ENCODE data around the gene ALDH6A1. TPM values are rescaled to one million over a fixed set of nuclear protein-coding genes. Genes with fewer than 3 reads are reported as not detected.
"Not testable (repeated sequence)": the region's sequence is repeated elsewhere in the genome, so short reads cannot be mapped to it uniquely, and the experiment has no call there.

The ALDH6A1 gene
- 14.2 and 16.5 TPM in 2 replicates for total RNA-seq (2014; rRNA removed; shearing (Covaris generic))

GRCh38 chr14:74084277-74085046 lies at the start of gene ALDH6A1, which contains the start of gene LIN52:
TSS of gene ALDH6A1 (minus strand) at chr14:74084453. CDS start at chr14:74084394, 59 bp downstream.
TSS of gene LIN52 (plus strand) at chr14:74084956. CDS start at chr14:74084975, 19 bp downstream.
- no peaks in the 10 kb centered on the region for H3K27me3 ChIP-seq (replicated peaks)
- peak; percentile 99 to 100 for DNase-seq (ENCODE audit: low read depth in 1 of 2, low spot score in 2 of 2)
- peak within 1 kb of the TSS; percentile 80 for H3K27ac ChIP-seq
- peak within 1 kb of the TSS; percentile 60 for H3K4me3 ChIP-seq
- 0 out of 2 replicates have a peak, but pooled peaks cover 2% of the 10 kb centered on the region for H3K36me3 ChIP-seq
- H3K4me1 ChIP-seq (replicated peaks): peaks cover 11% of the 10 kb centered on the region
- H3K9me3 ChIP-seq (replicated peaks): no peaks in the 10 kb centered on the region

- no peak for DNase-seq (ENCODE audit: low read depth in 1 of 2, low spot score in 2 of 2)
- Histone ChIP-seq H3K4me1 (replicated peaks) (no peaks in the 10 kb centered on the region), H3K27me3 (replicated peaks) (no peaks in the 10 kb centered on the region), H3K4me3 (no peak overlapping the region), H3K36me3 (no peaks in the 10 kb centered on the region), H3K27ac (no peak overlapping the region), H3K9me3 (replicated peaks) (no peaks in the 10 kb centered on the region)
These were observed 43.4 kb upstream of the ALDH6A1 start for GRCh38 chr14:74127634-74128033.

GRCh38 chr14:74126315-74127013 lies 42.2 kb upstream of the ALDH6A1 start:
- no peaks in the 10 kb centered on the region for H3K27me3 ChIP-seq (replicated peaks)
- H3K9me3 ChIP-seq (replicated peaks): no peaks in the 10 kb centered on the region
- DNase-seq (ENCODE audit: low read depth in 1 of 2, low spot score in 2 of 2): no peak
- no peak overlapping the region for H3K27ac ChIP-seq
- H3K4me1 ChIP-seq (replicated peaks): no peaks in the 10 kb centered on the region
- no peaks in the 10 kb centered on the region for H3K36me3 ChIP-seq
- H3K4me3 ChIP-seq: no peak overlapping the region

GRCh38 chr14:74125487-74125886 lies 41.2 kb upstream of the ALDH6A1 start:
- not testable (repeated sequence) for H3K4me3 ChIP-seq; H3K9me3 ChIP-seq (replicated peaks); H3K27ac ChIP-seq; DNase-seq (ENCODE audit: low read depth in 1 of 2, low spot score in 2 of 2); H3K4me1 ChIP-seq (replicated peaks); H3K27me3 ChIP-seq (replicated peaks); H3K36me3 ChIP-seq

GRCh38 chr14:74111395-74112216 lies 27.4 kb upstream of the ALDH6A1 start:
- H3K9me3 ChIP-seq (replicated peaks); H3K4me1 ChIP-seq (replicated peaks); H3K27ac ChIP-seq; H3K4me3 ChIP-seq; H3K27me3 ChIP-seq (replicated peaks): not testable (repeated sequence)
- peak in 1 of 2 experiments; percentile 7 for DNase-seq (ENCODE audit: low read depth in 1 of 2, low spot score in 2 of 2)
- peaks cover 10% of the 10 kb centered on the region for H3K36me3 ChIP-seq

- H3K9me3 ChIP-seq (replicated peaks): no peaks in the 10 kb centered on the region
- no peak overlapping the region for H3K4me3 ChIP-seq
- H3K27me3 ChIP-seq (replicated peaks): no peaks in the 10 kb centered on the region
- DNase-seq (ENCODE audit: low read depth in 1 of 2, low spot score in 2 of 2): no peak
- H3K27ac ChIP-seq: no peak overlapping the region
- no peaks in the 10 kb centered on the region for H3K4me1 ChIP-seq (replicated peaks)
- peaks cover 28% of the 10 kb centered on the region for H3K36me3 ChIP-seq
These were observed 25.1 kb upstream of the ALDH6A1 start for GRCh38 chr14:74109369-74109768.

- no peaks in the 10 kb centered on the region for H3K9me3 ChIP-seq (replicated peaks)
- H3K4me1 ChIP-seq (replicated peaks): no peaks in the 10 kb centered on the region
- peaks cover 36% of the 10 kb centered on the region for H3K36me3 ChIP-seq
- no peak overlapping the region for H3K4me3 ChIP-seq
- H3K27ac ChIP-seq: no peak overlapping the region
- DNase-seq (ENCODE audit: low read depth in 1 of 2, low spot score in 2 of 2): no peak
- H3K27me3 ChIP-seq (replicated peaks): no peaks in the 10 kb centered on the region
These were observed 21.1 kb upstream of the ALDH6A1 start for GRCh38 chr14:74105381-74105780.

GRCh38 chr14:74089251-74090020 lies 5.2 kb upstream of the ALDH6A1 start:
- Histone ChIP-seq H3K27ac (no peak overlapping the region), H3K36me3 (peaks cover 15% of the 10 kb centered on the region; the same call in 1 of the 2 replicates), H3K9me3 (replicated peaks) (no peaks in the 10 kb centered on the region), H3K27me3 (replicated peaks) (no peaks in the 10 kb centered on the region), H3K4me1 (replicated peaks) (no peaks in the 10 kb centered on the region), H3K4me3 (no peak overlapping the region)
- no peak for DNase-seq (ENCODE audit: low read depth in 1 of 2, low spot score in 2 of 2)

- no peak for DNase-seq (ENCODE audit: low read depth in 1 of 2, low spot score in 2 of 2)
- Histone ChIP-seq H3K9me3 (replicated peaks) (no peaks in the 10 kb centered on the region), H3K4me1 (replicated peaks) (peaks cover 11% of the 10 kb centered on the region), H3K27ac (no peak overlapping the region), H3K36me3 (peaks cover 3% of the 10 kb centered on the region; the same call in 1 of the 2 replicates), H3K27me3 (replicated peaks) (no peaks in the 10 kb centered on the region), H3K4me3 (peak overlapping the region; percentile 60)
These were observed 1.6 kb upstream of the ALDH6A1 start for GRCh38 chr14:74085828-74086227.

GRCh38 chr14:74085047-74085637 lies 889 bp upstream of the ALDH6A1 start:
- DNase-seq (ENCODE audit: low read depth in 1 of 2, low spot score in 2 of 2): peak in 1 of 2 experiments; percentile 41
- no peaks in the 10 kb centered on the region for H3K9me3 ChIP-seq (replicated peaks)
- H3K27ac ChIP-seq: peak overlapping the region; percentile 80
- H3K36me3 ChIP-seq: 0 out of 2 replicates have a peak, but pooled peaks cover 2% of the 10 kb centered on the region
- H3K4me1 ChIP-seq (replicated peaks): peaks cover 11% of the 10 kb centered on the region
- H3K4me3 ChIP-seq: peak overlapping the region; percentile 60
- no peaks in the 10 kb centered on the region for H3K27me3 ChIP-seq (replicated peaks)

GRCh38 chr14:74083784-74084276 lies 423 bp downstream of the ALDH6A1 start:
- no peak for DNase-seq (ENCODE audit: low read depth in 1 of 2, low spot score in 2 of 2)
- Histone ChIP-seq H3K27ac (no peak overlapping the region; the same call in 1 of the 2 replicates), H3K36me3 (0 out of 2 replicates have a peak, but pooled peaks cover 2% of the 10 kb centered on the region)

GRCh38 chr14:74083161-74083560 lies 1.1 kb downstream of the ALDH6A1 start:
- no peaks in the 10 kb centered on the region for H3K27me3 ChIP-seq (replicated peaks)
- H3K27ac ChIP-seq: no peak overlapping the region
- DNase-seq (ENCODE audit: low read depth in 1 of 2, low spot score in 2 of 2): no peak
- H3K9me3 ChIP-seq (replicated peaks): no peaks in the 10 kb centered on the region
- peak overlapping the region; percentile 60 for H3K4me3 ChIP-seq
- peaks cover 11% of the 10 kb centered on the region for H3K4me1 ChIP-seq (replicated peaks)
- H3K36me3 ChIP-seq: 0 out of 2 replicates have a peak, but pooled peaks cover 2% of the 10 kb centered on the region

More at GRCh38 chr14:74083784-74084276, 423 bp downstream of the ALDH6A1 start:
- Histone ChIP-seq H3K4me3 (peak overlapping the region; percentile 60), H3K4me1 (replicated peaks) (peaks cover 11% of the 10 kb centered on the region), H3K27me3 (replicated peaks) (no peaks in the 10 kb centered on the region), H3K9me3 (replicated peaks) (no peaks in the 10 kb centered on the region)

All from SJSA1 (cell line).